SK-MEL-5 (cell line): ENCODE measurements around the gene BRI3BP. TPM values are rescaled to one million over a fixed set of nuclear protein-coding genes. Genes with fewer than 3 reads are reported as not detected.
"Not testable (repeated sequence)": the region's sequence is repeated elsewhere in the genome, so short reads cannot be mapped to it uniquely, and the experiment has no call there.

ENCODE experiments used
- DNase-seq: peaks from one replicate; pipeline ENCODE4 v3.0.0-alpha.2; 2016; ENCODE audit warnings: low read depth, low spot score
- in situ Hi-C: cut with HindIII; loops from 2 replicates; pipeline ENCODE4 v1.10.0; 2016; ENCODE audit warnings: low sequenced_read_pairs, high pct_unique_total_duplicates, low pct_unique_long_range_greater_than_20kb
- total RNA-seq: library from RNA; depleted of rRNA; stranded (reverse); fragments of >200 nt; shearing (Covaris generic); gene quantifications from 2 replicates; pipeline ENCODE4 v1.2.3, GENCODE V29; 2014

BRI3BP gene
- total RNA-seq, 1 experiment from 2014 or later: 12.0 TPM

- in situ Hi-C loops: no loop called here
- no peak for DNase-seq
Measured at GRCh38 chr12:125005652-125006051, 12.2 kb downstream of the BRI3BP start.

DNA sequence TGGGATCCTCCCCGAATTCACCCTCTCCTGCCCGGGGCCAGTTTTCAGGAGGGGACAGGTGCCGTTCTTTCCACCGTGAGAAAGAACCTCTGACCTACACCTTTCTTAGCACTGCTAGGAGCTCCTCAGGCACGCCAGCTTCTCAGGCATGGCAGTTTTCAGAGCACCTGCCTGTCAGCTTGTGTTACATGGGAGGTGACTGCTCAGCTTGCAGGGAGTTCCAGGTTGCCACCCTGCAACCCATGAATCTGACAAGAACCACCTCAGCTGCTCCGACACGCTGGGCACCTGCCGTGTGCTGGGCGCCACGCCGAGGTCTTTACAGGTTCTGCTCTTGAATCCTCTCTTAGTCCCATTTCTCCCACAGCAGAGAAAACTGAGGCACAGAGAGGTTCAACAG is 12.9 kb downstream of the BRI3BP start:
- in situ Hi-C loops: no loop called here
- DNase-seq: no peak

DNA sequence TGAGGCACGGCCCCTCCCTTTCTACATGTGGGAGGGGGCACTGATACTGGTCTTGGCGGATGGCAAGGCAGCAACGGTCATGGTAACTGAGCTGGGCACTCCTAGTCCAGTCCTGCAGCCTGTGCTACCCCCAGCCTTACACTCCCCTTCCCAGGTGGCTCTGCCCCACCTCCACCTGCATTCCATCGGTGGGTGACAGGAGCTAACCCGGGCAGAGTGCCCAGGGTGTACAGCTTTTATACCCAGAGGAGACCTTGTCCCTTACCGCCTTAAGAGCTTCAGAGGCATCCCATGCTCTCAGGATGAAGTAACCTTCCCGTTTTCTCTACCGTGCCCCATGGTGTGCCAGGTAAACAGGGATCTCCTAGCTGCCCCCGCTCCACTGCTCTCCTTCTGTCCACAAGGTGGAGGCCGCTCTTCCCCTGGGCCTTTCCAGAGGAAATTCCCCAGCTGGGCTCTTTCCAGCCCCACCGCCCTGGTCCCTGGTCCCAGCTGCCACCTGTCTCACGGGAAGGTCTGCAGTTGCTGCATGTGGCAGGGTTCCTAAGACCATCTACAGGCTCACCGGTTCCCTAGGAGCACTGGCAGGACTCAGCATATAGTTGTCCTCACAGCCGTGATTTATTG is 20.5 kb downstream of the BRI3BP start:
- DNase-seq: no peak
- in situ Hi-C loops: no loop called here

DNA sequence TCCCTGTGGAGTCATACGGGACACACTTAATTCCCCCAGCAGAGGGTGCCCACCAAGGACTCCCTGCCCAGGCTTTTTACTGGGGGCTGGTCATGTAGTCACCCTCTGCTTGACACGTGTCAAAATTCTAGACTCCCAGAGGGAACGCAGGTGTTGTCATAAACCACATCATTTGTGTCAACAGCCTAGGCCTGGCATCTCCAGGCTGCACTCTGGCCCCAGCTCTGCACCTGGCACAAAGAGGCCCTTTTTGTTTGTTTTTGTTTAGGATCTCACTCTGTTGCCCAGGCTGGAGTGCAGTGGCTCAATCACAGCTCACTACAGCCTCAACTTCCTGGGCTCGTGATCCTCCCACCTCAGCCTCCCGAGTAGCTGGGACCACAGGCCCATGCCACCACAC is 21.1 kb downstream of the BRI3BP start:
- DNase-seq: no peak
- in situ Hi-C loops: no loop called here

GRCh38 chr12:125015680-125016310 is 22.4 kb downstream of the BRI3BP start:
- DNase-seq: peak; percentile 19
- in situ Hi-C loops: no loop called here

DNA sequence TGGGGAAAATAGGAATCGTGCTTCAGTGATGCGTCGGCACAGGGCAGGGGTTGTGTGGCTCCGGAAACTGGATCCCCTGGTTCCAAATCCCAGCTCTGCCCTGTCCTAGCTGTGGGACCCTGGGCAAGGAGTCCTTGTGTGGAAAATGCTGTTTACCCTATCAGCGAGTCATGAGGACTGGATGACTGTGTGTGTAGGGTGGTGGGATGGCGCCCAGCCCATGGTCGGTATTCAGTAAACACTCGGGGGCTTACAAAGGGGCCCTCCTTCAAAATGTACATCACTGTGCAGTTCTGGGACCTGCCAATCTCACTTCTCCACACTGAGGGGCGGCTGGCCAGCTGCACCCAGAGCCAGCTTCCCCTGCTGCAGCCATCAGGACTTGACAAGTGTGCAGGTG is 24.4 kb downstream of the BRI3BP start:
- DNase-seq: no peak
- in situ Hi-C loops: no loop called here

- in situ Hi-C loops: no loop called here
- no peak for DNase-seq
Measured at GRCh38 chr12:125018356-125018755, 24.9 kb downstream of the BRI3BP start.

- in situ Hi-C loops: no loop called here
- no peak for DNase-seq
Measured at GRCh38 chr12:125021096-125021495, 27.7 kb downstream of the BRI3BP start.

DNA sequence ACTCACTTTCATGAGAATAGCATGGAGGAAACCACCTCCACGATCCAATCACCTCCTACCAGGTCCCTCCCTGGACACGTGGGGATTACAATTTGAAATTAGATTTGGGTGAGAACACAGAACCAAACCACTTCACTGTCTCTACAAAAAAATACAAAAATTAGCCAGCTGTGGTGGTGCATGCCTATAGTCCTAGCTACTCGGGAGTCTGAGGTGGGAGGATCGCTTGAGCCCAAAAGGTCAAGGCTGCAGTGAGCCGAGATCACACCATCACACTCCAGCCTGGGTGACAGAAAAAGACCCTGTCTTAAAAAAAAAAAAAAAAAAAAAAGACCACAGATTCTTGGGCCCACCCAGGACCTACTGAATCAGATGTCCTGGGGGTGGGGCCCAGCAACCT is 28.3 kb downstream of the BRI3BP start:
- in situ Hi-C loops: no loop called here
- no peak for DNase-seq

DNA sequence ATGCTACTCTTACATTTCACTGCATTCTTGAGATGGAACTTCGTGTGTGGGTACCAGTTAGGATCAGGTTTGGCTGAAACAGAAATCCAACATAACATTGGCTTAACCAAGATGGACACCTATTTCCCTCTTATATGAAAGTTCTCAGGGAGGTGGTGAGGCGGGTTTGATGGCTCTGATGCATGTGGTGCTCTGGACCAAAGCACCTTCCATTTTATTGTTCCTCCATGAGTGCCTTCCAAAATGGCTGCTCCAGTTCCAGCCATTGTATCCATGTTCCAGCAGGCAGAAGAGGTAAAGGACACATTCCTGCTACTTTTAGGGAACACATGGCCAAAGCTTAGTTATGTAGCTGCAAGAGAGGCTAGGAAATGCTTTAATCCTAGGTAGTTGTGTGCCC is 29.6 kb downstream of the BRI3BP start:
- no peak for DNase-seq
- in situ Hi-C loops: no loop called here

DNA sequence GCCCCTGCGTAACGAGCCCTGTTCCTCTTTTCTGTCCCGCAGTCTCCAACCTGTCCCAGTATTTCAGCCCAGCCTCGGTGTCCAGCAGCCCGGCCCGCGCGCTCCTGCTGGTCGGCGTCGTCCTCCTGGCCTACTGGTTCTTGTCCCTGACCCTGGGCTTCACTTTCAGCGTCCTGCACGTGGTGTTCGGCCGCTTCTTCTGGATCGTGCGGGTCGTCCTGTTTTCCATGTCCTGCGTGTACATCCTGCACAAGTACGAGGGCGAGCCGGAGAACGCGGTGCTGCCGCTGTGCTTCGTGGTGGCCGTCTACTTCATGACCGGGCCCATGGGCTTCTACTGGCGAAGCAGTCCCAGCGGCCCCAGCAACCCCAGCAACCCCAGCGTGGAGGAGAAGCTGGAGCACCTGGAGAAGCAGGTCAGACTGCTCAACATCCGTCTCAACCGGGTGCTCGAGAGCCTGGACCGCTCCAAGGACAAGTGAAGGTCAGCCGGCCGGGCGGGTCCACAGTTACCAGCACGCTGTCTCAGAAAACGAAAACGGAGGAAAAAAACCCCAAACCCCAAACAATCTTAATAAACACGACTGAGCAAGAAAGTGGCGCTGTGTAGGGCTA is 31.6 kb downstream of the BRI3BP start:
- in situ Hi-C loops: no loop called here
- no peak for DNase-seq

DNA sequence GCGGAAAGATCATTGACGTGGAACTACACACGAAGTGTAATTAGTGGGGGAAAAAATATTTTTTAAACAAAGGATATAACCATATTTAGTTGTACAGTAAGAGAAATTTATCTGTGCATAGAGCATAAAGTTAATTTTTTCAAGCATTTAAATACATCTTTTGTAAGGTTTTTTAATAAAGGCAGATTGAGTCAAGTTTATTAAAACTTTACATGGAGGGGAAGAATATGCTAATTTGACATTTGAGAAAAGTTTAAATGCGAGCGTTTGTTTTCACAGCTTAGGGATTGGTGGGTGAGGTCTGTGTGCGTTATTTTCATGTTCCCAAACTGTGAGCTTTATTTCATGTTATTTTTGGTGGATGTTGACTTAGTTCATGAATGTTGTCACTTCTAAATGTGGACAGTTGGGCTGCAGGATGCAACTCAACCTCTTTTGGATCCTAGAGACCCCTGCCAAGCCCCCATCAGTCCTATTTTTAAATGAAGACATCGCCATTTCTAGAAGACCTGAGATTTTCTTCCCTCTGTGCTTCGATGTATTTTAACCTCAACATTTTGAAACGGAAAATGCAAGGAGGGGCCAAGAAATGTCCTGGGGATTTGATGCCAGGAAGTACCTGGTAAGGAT is 32.3 kb downstream of the BRI3BP start:
- in situ Hi-C loops: no loop called here

DNA sequence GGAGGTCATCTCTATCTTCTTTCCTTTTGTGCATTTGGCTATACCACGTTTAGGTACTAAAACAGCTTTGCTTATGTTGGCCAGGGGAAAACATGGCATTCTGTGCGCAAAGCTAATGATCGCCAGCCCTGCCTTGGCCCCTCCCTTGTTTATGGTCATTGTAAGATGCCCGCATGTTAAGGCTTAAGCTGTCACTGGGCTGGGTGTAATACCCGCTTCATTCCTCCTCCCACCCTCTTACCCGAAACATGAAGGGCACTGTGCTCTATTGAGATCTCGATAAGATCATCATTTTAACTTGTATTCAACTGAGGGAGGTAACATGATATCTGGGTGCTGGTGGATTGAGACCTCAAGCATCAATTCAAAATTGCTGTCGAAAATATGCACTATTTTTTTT is 34.7 kb downstream of the BRI3BP start:
- no peak for DNase-seq
- in situ Hi-C loops: no loop called here

More for the DNA sequence above, 32.3 kb downstream of the BRI3BP start:
- DNase-seq: no peak

DNA sequence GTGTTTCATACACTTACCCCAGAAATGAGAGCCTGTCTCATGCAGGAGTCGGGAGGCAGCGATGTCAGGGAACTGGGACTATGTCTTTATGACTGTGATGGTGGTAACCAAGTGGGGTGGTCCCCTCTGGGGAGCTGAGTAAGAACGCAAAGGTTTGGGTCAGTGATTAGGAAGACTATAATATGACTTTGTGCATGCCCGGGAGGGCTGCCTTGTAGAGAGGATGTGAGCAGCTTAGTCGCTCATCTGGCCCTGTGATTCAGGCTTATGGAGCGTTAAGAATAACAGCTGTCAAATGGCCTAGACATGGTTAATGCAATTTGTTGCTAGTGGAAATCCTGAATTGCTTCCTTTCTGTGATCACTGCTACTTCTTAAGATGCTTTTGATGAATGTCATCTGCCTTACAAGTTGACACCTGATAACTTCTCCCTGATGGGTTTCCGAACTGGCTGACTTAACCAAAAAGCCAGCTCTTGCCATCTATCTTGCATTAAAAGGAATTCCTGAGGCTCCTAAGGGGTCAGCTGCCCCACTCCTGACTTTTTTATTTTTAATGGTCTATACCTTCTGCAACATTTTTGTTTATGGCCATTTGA is 36.4 kb downstream of the BRI3BP start:
- in situ Hi-C loops: no loop called here
- no peak for DNase-seq

DNA sequence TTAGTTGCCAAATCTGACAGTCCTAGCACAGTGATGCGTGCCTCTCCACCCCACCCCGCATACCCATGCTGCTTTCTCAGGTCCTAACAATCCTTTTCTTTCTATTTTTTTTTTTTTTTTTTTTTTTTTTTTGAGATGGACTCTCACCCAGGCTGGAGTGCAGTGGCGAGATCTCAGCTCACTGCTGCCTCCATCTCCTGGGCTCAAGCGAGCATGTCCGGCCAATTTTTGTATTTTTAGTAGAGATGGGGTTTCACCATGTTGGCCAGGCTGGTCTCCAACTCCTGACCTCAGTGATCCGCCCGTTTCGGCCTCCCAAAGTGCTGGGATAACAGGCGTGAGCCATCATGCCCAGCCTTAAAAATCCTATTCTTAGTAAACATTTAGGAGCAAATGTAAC is 38.0 kb downstream of the BRI3BP start:
- in situ Hi-C loops: not testable (repeated sequence)
- DNase-seq: peak; percentile 9

DNA sequence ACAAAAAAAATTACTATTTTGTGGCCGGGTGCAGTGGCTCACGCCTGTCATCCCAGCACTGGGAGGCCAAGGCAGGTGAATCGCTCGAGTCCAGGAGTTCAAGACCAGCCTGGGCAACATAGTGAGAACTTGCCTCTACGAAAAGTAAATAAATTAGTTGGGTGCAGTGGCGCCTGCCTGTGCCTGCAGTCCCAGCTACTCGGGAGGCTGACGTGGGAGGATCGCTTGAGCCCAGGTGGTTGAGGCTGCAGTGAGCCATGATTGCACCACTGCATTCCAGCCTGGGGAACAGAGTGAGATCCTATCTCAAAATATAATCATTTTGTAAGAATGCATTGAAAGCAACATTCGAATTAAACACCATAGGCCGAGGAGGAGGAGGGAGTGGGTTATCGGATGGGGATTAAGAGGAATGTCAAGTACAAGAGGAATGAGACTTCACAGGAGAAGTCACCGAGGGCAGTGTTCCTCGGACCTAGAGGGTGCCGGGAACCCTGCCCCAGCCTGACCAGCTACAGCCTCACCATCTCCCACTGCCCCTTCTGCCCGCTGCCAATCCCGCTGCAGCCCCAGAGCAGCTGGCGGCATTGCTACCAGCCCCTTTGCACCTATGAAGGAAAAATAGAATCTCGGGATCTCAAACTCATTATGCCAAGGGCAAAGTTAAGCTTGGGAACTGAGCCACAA is 39.2 kb downstream of the BRI3BP start:
- in situ Hi-C loops: no loop called here

DNA sequence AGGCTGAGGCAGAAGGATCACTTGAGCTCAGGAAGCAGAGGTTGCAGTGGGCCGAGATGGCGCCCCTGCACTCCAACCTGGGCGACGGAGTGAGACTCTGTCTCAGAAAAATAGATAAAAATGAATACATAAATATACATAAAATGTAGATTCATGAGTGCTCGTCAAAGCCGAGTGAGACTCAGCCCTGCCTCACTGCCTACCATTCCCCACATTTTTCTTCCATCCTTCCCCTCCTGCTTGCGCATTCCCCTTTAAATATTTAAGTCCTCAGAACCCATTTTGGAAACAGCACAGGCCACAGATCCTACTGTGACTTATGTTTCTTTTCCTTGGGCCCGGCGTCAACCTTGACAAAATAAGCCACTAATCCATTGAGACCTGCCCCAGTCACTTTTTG is 39.8 kb downstream of the BRI3BP start:
- no peak for DNase-seq
- in situ Hi-C loops: no loop called here

More for the DNA sequence above, 39.2 kb downstream of the BRI3BP start:
- DNase-seq: no peak
